Thoracic aorta (tissue), 2 donors: Measurements from ENCODE around the gene LRP1B. TPM values are rescaled to one million over a fixed set of nuclear protein-coding genes. Genes with fewer than 3 reads are reported as not detected.

Experiments used
- ATAC-seq: fragments of 150-250 bp; one replicate; pipeline ENCODE4 v1.8.0; 2017; ENCODE audit warnings: low read depth; ENCODE audit not compliant: insufficient number of reproducible peaks, low FRiP score
- DNase-seq: peaks from one replicate; pipeline ENCODE4 v3.0.0-alpha.2; 2020; ENCODE audit warnings: low spot score
- H3K27ac ChIP-seq, 2 donors: fragments of 200-600 bp; sonication (generic); 1 replicate in 1 of 2; 2 replicates in 1 of 2; pipeline ENCODE4 v1.5.1; 2016; ENCODE audit warnings: mild to moderate bottlenecking in 2 of 2, moderate library complexity in 2 of 2
- H3K27me3 ChIP-seq: fragments of 200-600 bp; sonication (generic); replicated peaks from 2 replicates; pipeline ENCODE4 v1.6.0; 2016; ENCODE audit warnings: mild to moderate bottlenecking; ENCODE audit not compliant: insufficient read depth
- H3K36me3 ChIP-seq: fragments of 200-600 bp; sonication (generic); one replicate; pipeline ENCODE4 v1.5.1; 2016
- H3K4me1 ChIP-seq, 2 donors: fragments of 200-600 bp; sonication (generic); 1 replicate in 1 of 2; 2 replicates in 1 of 2; pipeline versions ENCODE4 v1.5.1 to v1.6.0; 2016; ENCODE audit warnings: low read depth in 2 of 2, mild to moderate bottlenecking in 1 of 2; ENCODE audit not compliant: control insufficient read depth in 1 of 2
- H3K4me3 ChIP-seq: fragments of 200-600 bp; sonication (generic); 2 replicates; pipeline ENCODE4 v1.5.1; 2016; ENCODE audit warnings: mild to moderate bottlenecking
- H3K9me3 ChIP-seq: fragments of 200-600 bp; sonication (generic); 2 replicates; pipeline ENCODE4 v1.5.1; 2016
- total RNA-seq, 2 donors: library from RNA; depleted of rRNA; stranded (reverse); fragments of >200 nt; gene quantifications; one replicate each; pipeline versions ENCODE4 v1.1.0 to v1.2.3, GENCODE V29; 2016
- TF ChIP-seq, protein P1 (sequence below): fragments of 200-600 bp; sonication (generic); IDR thresholded peaks from one replicate; pipeline ENCODE4 v1.5.1; 2019; ENCODE audit warnings: antibody characterized with exemption

The LRP1B gene
- total RNA-seq, 2 donors from 2014 or later: 0.27 to 0.28 TPM

- Histone ChIP-seq H3K9me3 (no peaks in the 10 kb centered on the region), H3K27me3 (no peaks in the 10 kb centered on the region), H3K4me1 (no peaks in the 10 kb centered on the region), H3K4me3 (no peak overlapping the region), H3K36me3 (no peaks in the 10 kb centered on the region), H3K27ac (no peak overlapping the region)
- ATAC-seq (no peak), DNase-seq (no peak)
- TF ChIP-seq, protein P1, sequence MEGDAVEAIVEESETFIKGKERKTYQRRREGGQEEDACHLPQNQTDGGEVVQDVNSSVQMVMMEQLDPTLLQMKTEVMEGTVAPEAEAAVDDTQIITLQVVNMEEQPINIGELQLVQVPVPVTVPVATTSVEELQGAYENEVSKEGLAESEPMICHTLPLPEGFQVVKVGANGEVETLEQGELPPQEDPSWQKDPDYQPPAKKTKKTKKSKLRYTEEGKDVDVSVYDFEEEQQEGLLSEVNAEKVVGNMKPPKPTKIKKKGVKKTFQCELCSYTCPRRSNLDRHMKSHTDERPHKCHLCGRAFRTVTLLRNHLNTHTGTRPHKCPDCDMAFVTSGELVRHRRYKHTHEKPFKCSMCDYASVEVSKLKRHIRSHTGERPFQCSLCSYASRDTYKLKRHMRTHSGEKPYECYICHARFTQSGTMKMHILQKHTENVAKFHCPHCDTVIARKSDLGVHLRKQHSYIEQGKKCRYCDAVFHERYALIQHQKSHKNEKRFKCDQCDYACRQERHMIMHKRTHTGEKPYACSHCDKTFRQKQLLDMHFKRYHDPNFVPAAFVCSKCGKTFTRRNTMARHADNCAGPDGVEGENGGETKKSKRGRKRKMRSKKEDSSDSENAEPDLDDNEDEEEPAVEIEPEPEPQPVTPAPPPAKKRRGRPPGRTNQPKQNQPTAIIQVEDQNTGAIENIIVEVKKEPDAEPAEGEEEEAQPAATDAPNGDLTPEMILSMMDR: no peak
Observed at GRCh38 chr2:142076317-142076716, 54.5 kb downstream of the LRP1B start.

DNA sequence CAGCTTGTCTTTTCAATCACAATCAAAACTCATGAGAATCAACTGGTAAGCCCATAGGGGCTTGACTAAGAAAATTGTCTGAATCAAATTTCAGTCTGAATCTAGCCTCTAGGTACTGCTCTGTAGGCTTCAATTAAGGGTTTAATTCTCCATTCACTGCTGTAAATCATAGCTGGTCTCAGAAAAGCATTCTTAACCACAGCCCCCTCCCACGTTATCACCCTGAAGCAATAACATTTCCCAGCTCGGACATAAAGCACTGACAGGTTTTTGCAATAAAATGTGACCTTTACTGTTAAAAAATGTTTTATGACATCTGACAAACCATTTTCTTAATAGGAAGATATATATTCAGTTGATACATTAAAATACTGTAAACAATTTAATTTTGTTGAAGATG lies 55.0 kb downstream of the LRP1B start:
- Histone ChIP-seq H3K4me3 (no peak overlapping the region), H3K4me1 (no peaks in the 10 kb centered on the region), H3K9me3 (no peaks in the 10 kb centered on the region), H3K27me3 (no peaks in the 10 kb centered on the region), H3K36me3 (no peaks in the 10 kb centered on the region), H3K27ac (no peak overlapping the region)
- ATAC-seq: no peak
- TF ChIP-seq, protein P1: no peak
- no peak for DNase-seq

DNA sequence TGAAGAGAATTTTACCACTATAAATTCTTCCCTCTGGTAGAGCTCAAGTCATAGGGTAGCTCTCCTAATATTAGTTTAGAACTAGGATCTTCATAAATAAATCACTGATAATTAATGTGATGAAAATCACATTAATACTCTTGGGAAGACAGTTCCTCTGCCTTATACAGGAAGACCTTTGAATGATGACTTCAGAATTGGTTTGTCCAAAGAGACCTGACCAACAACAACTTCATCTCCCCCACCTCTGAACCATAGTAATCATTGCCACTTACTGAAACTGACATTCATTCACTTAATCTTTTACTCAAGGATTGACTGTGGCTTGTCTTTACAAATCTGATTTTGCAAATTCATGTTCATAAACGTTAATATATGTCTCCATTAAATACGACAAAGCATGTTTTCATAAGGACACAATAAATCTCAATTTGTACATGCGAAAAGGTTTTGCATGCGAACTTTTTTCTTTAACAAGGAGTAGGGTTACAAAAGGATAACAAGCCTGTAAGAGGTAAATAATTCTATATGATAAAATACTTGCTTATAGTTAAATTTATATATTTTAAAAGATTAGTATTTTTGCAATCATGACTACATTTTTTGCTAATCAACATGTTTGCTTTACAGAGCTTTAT lies 61.4 kb downstream of the LRP1B start:
- H3K27ac ChIP-seq: no peak overlapping the region
- no peaks in the 10 kb centered on the region for H3K4me1 ChIP-seq
- no peaks in the 10 kb centered on the region for H3K9me3 ChIP-seq
- ATAC-seq (no peak), DNase-seq (no peak)
- no peaks in the 10 kb centered on the region for H3K27me3 ChIP-seq
- TF ChIP-seq, protein P1: no peak
- no peak overlapping the region for H3K4me3 ChIP-seq
- no peaks in the 10 kb centered on the region for H3K36me3 ChIP-seq

- no peak overlapping the region for H3K27ac ChIP-seq
- no peaks in the 10 kb centered on the region for H3K27me3 ChIP-seq
- TF ChIP-seq, protein P1: no peak
- ATAC-seq (no peak), DNase-seq (no peak)
- H3K4me3 ChIP-seq: no peak overlapping the region
- H3K4me1 ChIP-seq: no peaks in the 10 kb centered on the region
- no peaks in the 10 kb centered on the region for H3K36me3 ChIP-seq
- H3K9me3 ChIP-seq: no peaks in the 10 kb centered on the region
Observed at GRCh38 chr2:142065700-142066099, 65.1 kb downstream of the LRP1B start.

DNA sequence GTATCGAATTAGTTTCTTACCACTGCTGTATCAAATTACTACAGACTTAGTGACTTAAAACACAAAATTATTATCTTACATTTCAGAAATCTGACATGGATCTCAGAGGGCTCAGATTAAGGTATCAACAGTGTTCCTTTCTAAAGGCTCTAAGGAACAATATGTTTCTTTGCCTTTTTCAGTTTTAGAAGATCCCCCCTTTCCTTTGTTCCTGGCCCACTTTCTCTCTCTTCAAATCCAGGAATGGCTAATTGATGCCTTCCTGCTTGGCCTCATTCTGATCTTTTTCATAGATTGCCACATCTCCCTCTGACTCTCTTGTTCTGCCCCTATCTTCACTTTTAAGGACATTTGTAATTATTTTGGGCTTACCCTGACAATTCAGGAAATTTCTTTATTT lies 65.7 kb downstream of the LRP1B start:
- DNase-seq: no peak
- Histone ChIP-seq H3K4me3 (no peak overlapping the region), H3K27me3 (no peaks in the 10 kb centered on the region), H3K4me1 (no peaks in the 10 kb centered on the region), H3K36me3 (no peaks in the 10 kb centered on the region), H3K9me3 (no peaks in the 10 kb centered on the region), H3K27ac (no peak overlapping the region)
- ATAC-seq: no peak
- TF ChIP-seq, protein P1: no peak
